ENCODE data around the gene SLC26A1.

The SLC26A1 gene

DNA sequence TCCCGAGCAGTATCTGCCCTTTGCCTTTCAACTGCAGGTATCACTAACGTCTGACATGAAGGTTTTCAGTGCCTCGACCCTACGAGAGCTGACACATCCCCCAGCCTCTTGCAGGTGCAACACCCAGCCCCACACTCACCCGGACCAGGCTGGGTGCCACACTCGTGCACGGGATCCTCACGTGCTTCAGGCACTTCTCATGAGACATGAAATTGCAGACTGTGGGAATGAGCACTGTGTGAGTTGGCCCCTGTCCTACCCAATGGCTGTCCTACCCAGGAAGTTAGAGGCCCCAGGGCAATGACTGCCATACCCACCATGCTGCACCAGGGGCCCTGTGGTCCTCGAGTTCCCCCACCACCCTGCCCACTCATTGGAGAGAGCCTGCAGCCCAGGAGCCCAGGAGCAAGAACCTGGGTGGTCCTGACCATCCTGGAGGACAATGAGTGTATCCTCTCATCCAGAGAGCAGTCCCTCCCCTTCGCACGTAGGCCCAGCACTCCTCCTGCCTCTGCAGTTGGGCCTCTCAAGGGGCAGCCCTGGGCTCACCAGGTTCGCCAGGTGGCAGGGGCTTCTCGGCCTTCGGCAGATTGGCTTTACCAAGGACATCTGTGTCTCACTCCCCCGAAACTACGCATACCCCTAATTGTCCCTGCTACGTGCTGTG, 22.2 kb downstream of the SLC26A1 start:
- no peak for DNase-seq (ENCODE audit: low read depth)
- TF ChIP-seq, protein P1, sequence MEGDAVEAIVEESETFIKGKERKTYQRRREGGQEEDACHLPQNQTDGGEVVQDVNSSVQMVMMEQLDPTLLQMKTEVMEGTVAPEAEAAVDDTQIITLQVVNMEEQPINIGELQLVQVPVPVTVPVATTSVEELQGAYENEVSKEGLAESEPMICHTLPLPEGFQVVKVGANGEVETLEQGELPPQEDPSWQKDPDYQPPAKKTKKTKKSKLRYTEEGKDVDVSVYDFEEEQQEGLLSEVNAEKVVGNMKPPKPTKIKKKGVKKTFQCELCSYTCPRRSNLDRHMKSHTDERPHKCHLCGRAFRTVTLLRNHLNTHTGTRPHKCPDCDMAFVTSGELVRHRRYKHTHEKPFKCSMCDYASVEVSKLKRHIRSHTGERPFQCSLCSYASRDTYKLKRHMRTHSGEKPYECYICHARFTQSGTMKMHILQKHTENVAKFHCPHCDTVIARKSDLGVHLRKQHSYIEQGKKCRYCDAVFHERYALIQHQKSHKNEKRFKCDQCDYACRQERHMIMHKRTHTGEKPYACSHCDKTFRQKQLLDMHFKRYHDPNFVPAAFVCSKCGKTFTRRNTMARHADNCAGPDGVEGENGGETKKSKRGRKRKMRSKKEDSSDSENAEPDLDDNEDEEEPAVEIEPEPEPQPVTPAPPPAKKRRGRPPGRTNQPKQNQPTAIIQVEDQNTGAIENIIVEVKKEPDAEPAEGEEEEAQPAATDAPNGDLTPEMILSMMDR (conservative IDR thresholded peaks at IDR 0.05; ENCODE audit: low read depth, low read length): no peak
- no peak overlapping the region for H3K4me3 ChIP-seq (ENCODE audit: low read depth, low read length)

DNA sequence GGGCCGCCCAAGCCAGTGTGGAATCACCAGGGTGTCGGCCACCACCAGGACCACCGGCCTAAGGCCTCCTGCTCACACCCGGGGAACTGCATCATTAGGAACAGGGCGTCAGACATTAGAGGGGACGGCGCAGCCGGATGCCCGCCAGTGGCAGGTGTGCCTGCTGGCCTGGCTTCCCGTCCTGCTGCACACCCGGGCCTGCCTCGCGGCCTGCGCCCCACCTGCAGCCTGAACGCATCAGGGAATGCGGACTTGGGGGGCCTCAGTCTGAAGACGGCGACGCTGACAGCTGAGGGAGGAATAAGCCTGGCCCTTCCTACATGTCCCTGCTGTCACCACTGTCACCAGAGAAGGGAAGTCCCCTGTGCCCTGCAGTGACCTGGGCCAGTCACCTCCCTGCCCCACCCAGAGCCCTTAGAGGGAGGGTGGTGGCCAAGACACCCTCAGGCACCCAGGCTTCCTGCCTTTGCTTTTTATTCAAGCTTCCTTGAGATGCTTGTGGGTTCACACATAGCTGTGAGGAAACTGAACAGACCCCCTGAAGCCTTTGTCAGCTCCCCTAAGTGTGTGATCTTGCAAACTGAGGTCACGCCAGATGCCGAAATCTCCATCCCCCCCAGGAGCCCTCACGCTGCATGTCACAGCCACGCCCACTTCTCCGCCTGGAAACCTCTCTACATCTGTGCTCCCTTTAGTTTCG, 23.0 kb downstream of the SLC26A1 start:
- no peak for DNase-seq (ENCODE audit: low read depth)
- no peak overlapping the region for H3K4me3 ChIP-seq (ENCODE audit: low read depth, low read length)
- TF ChIP-seq, protein P1 (conservative IDR thresholded peaks at IDR 0.05; ENCODE audit: low read depth, low read length): no peak

DNA sequence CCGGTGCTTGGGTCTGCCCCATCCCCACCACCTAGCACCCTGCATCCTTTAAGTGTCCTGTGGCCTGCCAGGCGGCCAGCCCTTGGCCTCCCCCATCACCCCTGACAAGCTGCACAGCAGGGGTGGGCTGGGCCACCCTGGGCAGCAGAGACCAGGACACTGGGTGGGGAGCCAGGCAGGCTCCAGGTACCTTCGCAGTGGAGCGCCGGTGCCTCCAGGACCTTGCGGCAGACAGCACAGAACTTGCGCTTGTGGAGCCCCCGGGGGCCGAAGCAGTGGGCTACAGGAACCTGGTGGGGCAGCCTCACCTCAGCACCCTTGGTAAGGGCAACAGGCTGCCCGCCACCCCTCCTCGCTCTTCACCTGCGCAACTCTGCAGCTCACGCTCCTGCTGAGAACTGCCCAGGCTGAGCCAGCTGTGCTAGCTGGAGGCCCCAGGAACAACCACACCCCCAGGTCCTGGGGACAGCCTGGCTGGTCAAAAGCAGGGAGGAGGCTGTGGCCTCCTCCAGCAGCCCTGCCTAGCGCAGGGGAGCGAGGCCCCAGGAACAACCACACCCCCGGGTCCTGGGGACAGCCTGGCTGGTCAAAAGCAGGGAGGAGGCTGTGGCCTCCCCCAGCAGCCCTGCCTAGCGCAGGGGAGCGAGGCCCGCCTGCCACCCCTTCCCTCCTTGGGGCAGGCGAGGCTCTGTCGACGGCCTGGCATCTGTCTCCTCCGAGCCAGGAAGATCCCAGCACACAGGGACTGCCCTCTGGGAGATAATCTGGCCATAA, 24.4 kb downstream of the SLC26A1 start:
- no peak for DNase-seq (ENCODE audit: low read depth)
- H3K4me3 ChIP-seq (ENCODE audit: low read depth, low read length): no peak overlapping the region
- TF ChIP-seq, protein P1 (conservative IDR thresholded peaks at IDR 0.05; ENCODE audit: low read depth, low read length): no peak

DNA sequence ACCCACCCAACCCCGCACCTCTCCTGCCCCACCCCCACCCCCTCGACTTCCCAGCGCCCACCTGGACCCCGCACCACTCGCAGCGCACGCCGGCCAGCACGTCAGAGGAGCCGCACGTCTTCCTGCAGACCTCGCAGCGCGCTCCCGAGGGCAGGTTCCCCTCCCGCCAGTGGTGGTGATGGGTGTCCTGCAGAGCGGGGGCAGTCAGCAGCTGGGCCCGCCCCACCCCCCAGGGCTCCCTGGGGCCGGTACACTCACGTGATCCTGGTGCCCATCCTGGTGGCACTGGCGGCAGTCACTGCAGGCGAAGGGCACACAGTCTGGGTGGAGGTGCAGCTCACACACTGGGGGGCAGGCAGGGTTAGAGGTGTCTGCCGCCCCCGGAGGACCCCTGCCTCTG, 25.0 kb downstream of the SLC26A1 start:
- TF ChIP-seq, protein P1 (conservative IDR thresholded peaks at IDR 0.05; ENCODE audit: low read depth, low read length): no peak
- no peak overlapping the region for H3K4me3 ChIP-seq (ENCODE audit: low read depth, low read length)
- DNase-seq (ENCODE audit: low read depth): no peak

DNA sequence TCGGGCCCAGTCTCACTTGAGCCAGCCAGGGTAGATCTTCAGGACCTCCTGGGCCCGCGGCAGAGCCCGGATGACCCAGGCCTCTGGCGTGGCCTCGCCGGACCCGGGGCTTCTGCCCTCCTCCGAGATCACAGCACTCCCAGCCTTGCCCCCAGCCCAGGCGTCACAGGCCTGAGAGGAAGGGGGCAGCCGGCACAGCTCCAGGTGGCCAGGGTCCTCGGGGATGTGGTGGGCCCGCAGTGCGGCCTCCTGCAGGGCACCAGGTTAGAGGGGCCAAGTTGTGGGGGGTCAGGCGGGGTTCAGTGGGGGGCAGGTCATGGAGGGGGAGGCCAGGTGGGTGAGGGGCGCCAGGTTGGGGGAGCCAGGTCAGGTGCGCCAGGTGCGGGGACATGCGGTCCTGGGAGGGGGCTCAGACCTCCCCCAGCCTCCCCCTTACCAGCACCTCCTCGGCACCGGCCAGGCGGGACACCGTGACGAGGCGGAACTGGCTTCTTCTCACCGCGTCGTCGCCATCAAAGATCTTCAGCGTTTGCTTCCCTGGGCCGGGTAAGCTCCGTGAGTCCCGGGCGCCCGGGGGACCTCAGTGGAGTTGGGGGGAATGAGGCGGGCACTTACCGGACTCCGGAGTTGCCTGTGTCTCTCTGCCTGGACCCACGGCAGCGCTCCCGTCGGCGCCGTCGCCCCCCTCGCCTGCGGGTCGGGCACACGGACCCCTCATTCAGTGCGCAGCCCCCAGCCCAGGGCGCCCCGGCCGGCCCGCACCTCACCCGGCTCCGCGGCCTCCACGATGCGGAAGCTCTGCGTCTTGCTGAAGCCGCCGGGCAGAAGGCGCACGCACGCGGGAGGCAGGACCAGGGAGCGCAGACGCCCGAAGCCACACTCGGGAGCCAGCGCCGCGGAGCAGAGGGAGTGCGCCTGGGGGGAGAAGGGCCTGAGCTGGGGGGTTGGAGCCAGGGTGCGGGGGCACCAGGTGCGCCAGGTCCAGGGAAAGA, 25.8 kb downstream of the SLC26A1 start:
- DNase-seq (ENCODE audit: low read depth): peak; percentile 36
- TF ChIP-seq, protein P1 (conservative IDR thresholded peaks at IDR 0.05; ENCODE audit: low read depth, low read length): no peak
- H3K4me3 ChIP-seq (ENCODE audit: low read depth, low read length): peak overlapping the region; percentile 17
